GM06990 (cell line): ENCODE data around the gene RAB31.
"Not testable (repeated sequence)": the region's sequence is repeated elsewhere in the genome, so short reads cannot be mapped to it uniquely, and the experiment has no call there.

Experiments
- DNase-seq: peaks from one replicate; pipeline ENCODE4 v3.0.0-alpha.2; 2011; ENCODE audit not compliant: insufficient read length; ENCODE audit errors: extremely low read depth
- H3K27me3 ChIP-seq: replicated peaks from 2 replicates; pipeline ENCODE4 v1.6.0; 2011; ENCODE audit warnings: low read length; ENCODE audit not compliant: control insufficient read depth, insufficient read depth
- H3K36me3 ChIP-seq: 2 replicates; pipeline ENCODE4 v1.5.1; 2011; ENCODE audit warnings: low read length; ENCODE audit not compliant: control insufficient read depth, insufficient read depth
- H3K4me3 ChIP-seq: replicated peaks from 2 replicates; pipeline ENCODE4 v1.5.1; 2011; ENCODE audit warnings: low read depth, mild to moderate bottlenecking, control low read depth, low read length
- CTCF ChIP-seq: IDR thresholded peaks from 2 replicates; pipeline ENCODE4 v1.5.1; 2011; ENCODE audit warnings: low read length, control low read depth, mild to moderate bottlenecking, inconsistent platforms; ENCODE audit not compliant: insufficient read depth, poor library complexity, severe bottlenecking

RAB31 gene

DNA sequence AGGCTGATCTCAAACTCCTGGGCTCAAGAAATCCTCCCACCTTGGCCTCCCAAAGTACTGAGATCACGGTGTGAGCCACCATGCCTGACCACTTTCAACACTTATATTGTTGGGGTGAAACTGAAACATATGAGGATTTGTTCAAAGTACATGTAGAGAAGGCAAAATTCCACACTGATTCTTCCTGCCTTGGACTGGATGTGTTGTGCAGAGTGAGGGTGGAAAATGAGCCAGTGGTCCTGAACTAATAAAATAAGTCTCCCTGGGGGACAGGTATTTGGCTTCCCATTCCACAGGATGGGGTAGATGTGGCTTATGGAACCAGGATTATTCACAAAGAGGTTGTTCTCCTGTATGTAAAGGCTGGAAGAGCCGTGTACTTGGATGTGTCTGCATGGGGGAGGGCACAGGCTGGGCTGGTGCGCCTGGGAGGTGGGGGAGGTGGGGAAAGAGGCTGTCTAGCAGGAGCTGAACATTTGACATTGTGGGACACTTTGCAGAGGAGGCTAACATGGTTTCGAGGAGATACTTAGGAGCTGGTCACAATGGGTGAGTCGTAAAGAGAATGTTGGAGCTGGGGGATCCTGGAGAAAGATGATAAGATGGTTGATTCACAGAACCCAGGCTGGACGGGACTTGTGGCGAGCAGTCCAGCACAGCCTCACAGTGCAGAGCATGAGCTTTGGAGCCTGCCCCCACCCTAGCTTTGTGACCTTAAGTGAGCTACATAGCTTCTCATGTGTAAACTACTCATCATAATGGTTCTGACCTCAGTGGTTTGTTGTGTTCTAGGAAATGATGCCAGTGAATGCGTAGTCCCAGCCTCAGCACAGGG, 177.3 kb downstream of the RAB31 start, which contains the start of gene TXNDC2:
Gene TXNDC2 (plus strand): TSS at position 804 of the 835 bp plus-strand sequence. CDS start 708 bp downstream, outside the sequence.
- Histone ChIP-seq H3K36me3 (no peaks in the 10 kb centered on the region), H3K27me3 (no peaks in the 10 kb centered on the region), H3K4me3 (no peak within 1 kb of the TSS)
- TF ChIP-seq CTCF = no peak
- DNase-seq = no peak

DNA sequence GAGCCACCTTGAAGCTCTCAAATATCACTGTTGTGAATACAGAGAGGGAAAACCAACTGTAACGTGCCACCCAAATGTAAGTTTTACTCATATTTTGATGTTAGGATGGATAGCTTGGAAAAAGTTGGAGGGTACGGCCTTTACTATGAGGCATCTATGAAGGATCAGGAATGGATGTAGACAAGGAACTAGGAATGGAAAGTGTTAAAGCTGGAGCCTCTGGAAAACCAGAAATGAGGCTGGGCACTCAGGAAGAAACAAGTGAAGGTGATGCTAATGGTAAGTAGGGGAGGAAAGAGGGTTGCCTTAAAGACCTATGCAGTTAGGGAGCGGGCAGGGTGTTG, 177.9 kb downstream of the RAB31 start:
- no peak for DNase-seq
- no peak for TF ChIP-seq CTCF

GRCh38 chr18:9887992-9888391, 179.9 kb downstream of the RAB31 start:
- TF ChIP-seq CTCF = no peak
- Histone ChIP-seq H3K4me3 (no peak overlapping the region), H3K27me3 (no peaks in the 10 kb centered on the region), H3K36me3 (no peaks in the 10 kb centered on the region)
- no peak for DNase-seq

More for the DNA sequence above, 177.9 kb downstream of the RAB31 start:
- H3K4me3 ChIP-seq = no peak overlapping the region
- no peaks in the 10 kb centered on the region for H3K36me3 ChIP-seq
- no peaks in the 10 kb centered on the region for H3K27me3 ChIP-seq

DNA sequence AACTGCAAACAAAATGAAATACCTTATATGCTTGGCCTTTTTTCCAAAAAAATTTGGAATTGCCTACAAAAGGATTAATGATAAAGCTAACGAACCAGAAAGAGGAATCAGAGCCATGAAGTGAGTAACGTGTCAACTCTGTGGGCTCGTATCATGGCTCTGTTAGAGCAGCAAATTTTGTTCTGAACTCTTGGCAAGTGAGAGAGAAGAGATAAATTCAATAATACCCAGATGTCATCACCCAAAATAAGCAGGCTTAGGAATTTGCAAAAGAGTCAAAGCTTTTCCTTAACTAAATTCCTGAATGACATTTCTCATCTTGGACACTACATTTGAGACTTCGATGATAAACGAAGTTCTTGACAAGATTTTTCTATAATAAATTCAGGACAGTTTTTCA, 182.1 kb downstream of the RAB31 start:
- no peak for TF ChIP-seq CTCF
- H3K27me3 ChIP-seq = no peaks in the 10 kb centered on the region
- DNase-seq = no peak
- no peak overlapping the region for H3K4me3 ChIP-seq
- no peaks in the 10 kb centered on the region for H3K36me3 ChIP-seq

DNA sequence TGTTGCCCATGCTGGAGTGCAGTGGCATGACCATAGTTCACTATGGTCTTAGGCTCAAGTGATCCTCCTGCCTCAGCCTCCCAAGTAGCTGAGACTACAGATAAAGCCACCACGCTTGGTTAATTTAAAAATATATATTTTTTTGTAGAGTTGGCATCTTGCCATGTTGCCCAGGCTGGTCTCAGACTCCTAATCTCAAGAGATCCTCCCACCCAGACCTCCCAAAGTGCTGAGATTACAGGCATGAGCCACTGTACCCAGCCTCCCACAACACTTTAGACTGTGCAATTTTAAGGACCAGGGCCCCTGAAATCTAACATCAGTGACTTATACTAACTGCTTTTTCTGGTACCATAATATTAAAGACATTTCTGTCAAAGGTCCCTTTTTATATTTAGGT, 182.9 kb downstream of the RAB31 start:
- Histone ChIP-seq H3K4me3 (no peak overlapping the region), H3K27me3 (no peaks in the 10 kb centered on the region), H3K36me3 (no peaks in the 10 kb centered on the region)
- DNase-seq = no peak
- TF ChIP-seq CTCF = no peak

DNA sequence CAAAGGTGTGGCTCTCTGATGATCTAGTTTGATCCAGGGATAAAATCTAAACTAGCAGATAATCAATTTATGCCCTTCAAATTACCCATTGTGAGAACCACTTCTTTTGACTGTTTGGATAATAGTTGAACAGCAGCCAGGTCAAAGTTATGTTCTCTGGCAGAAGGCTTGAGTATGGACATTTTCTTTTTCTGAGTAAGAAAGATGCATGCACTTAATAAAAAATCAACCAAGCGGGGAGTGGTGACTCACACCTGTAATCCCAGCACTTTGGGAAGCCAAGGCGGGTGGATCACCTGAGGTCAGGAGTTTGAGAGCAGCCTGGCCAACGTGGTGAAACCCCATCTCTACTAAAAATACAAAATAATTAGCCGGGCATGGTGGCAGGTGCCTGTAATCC, 183.4 kb downstream of the RAB31 start:
- DNase-seq, H3K4me3 ChIP-seq, H3K36me3 ChIP-seq, H3K27me3 ChIP-seq: not testable (repeated sequence)
